ENCODE data around the gene LPIN1. TPM values are rescaled to one million over a fixed set of nuclear protein-coding genes. Genes with fewer than 3 reads are reported as not detected.

LPIN1 gene
- total and polyA plus RNA-seq, 8 donors = 7.3 to 152 (median 18.2) TPM

- Histone ChIP-seq H3K27ac (no peak overlapping the region), H3K36me3 (no peaks in the 10 kb centered on the region), H3K4me3 (no peak overlapping the region), H3K4me1 (no peaks in the 10 kb centered on the region), H3K9me3 (peaks cover 0 to 10% (median 0%) of the 10 kb centered on the region in 4 donors), H3K27me3 (peaks cover 0 to 4% (median 0%) of the 10 kb centered on the region in 3 donors)
- WGBS, 5 donors = 80 to 89% (median 85%) methylated on average over 13 to 17 of the region's 17 CpGs
- intact Hi-C loops (cut with DNase I; ENCODE audit: low total_unique reads) = no loop called here
- TF ChIP-seq POLR2AphosphoS5 (IDR thresholded peaks at IDR 0.05) (no peak), POLR2A (IDR thresholded peaks at IDR 0.05) (no peak), EP300 (IDR thresholded peaks at IDR 0.05) (no peak)
- TF ChIP-seq, protein P1, sequence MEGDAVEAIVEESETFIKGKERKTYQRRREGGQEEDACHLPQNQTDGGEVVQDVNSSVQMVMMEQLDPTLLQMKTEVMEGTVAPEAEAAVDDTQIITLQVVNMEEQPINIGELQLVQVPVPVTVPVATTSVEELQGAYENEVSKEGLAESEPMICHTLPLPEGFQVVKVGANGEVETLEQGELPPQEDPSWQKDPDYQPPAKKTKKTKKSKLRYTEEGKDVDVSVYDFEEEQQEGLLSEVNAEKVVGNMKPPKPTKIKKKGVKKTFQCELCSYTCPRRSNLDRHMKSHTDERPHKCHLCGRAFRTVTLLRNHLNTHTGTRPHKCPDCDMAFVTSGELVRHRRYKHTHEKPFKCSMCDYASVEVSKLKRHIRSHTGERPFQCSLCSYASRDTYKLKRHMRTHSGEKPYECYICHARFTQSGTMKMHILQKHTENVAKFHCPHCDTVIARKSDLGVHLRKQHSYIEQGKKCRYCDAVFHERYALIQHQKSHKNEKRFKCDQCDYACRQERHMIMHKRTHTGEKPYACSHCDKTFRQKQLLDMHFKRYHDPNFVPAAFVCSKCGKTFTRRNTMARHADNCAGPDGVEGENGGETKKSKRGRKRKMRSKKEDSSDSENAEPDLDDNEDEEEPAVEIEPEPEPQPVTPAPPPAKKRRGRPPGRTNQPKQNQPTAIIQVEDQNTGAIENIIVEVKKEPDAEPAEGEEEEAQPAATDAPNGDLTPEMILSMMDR (IDR thresholded peaks at IDR 0.05) = no peak
- no peak for DNase-seq
Observed at GRCh38 chr2:11850082-11850481, 103.7 kb downstream of the LPIN1 start.

DNA sequence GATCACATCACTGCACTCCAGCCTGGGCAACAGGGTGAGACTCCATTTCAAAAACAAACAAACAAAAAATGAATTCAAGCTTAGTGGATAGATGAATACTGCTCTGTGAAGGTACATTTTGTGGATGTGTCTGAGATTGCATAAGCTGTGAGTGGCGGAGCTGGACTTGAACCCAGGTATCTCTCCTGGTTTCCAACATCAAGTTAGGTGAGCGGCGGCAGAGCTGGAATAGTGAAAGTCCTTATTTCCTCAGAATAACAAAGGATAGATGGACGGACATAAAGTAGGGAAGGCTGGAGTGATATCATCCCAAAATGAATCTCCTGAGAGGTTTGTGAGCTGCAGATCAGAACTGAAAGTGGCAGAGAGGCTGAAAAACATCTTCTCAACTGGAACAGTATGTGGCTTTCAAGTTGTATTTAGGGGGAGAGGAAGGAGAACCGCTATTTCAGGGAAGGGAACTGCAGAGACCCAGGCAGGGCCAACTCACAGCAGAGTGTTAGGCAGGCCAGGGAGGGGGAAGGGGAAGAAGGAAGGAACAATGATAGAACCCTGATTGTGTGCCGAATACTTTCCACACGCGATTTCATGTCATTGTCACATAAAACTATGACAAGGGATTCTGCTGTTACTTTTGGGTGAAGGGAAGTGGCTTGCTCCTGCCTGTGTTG, 106.2 kb downstream of the LPIN1 start:
- Histone ChIP-seq H3K4me1 (no peaks in the 10 kb centered on the region), H3K27ac (no peak overlapping the region), H3K36me3 (no peaks in the 10 kb centered on the region), H3K27me3 (peaks cover 0 to 4% (median 0%) of the 10 kb centered on the region in 3 donors), H3K4me3 (no peak overlapping the region), H3K9me3 (peaks cover 0 to 8% (median 0%) of the 10 kb centered on the region in 4 donors)
- DNase-seq = no peak
- TF ChIP-seq EP300 (IDR thresholded peaks at IDR 0.05) = no peak
- TF ChIP-seq, protein P1 (IDR thresholded peaks at IDR 0.05) = no peak
- TF ChIP-seq POLR2A (IDR thresholded peaks at IDR 0.05) = no peak
- TF ChIP-seq POLR2AphosphoS5 (IDR thresholded peaks at IDR 0.05) = no peak
- WGBS, 5 donors = 85 to 89% (median 86%) methylated on average over 8 of the region's 8 CpGs
- intact Hi-C loops (cut with DNase I; ENCODE audit: low total_unique reads) = no loop called here

DNA sequence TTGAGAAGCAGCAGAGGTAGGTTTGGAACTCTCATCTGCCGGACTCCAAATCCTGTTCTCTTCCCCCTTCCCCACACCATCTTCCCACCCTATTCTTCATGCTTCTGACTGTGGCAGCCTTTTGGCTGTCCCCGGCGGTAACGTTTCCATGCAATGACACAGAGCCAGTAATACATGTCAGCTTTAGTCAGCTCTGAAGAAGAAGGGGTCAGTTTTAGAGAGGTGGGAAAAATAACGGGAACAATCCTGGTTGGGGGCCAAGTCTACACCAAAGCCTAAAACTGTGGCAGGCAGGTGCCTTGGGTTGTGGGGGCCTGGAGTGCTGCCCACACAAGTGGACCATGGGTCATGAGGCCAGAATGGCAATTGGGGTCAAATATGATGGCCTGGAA, 106.8 kb downstream of the LPIN1 start:
- TF ChIP-seq EP300 (IDR thresholded peaks at IDR 0.05) (no peak), POLR2AphosphoS5 (IDR thresholded peaks at IDR 0.05) (no peak), POLR2A (IDR thresholded peaks at IDR 0.05) (no peak)
- TF ChIP-seq, protein P1 (IDR thresholded peaks at IDR 0.05) = no peak
- DNase-seq = no peak
- Histone ChIP-seq H3K36me3 (no peaks in the 10 kb centered on the region), H3K27ac (no peak overlapping the region), H3K4me1 (no peaks in the 10 kb centered on the region), H3K9me3 (peaks cover 0 to 3% (median 1%) of the 10 kb centered on the region in 4 donors), H3K4me3 (no peak overlapping the region), H3K27me3 (peaks cover 0 to 4% (median 0%) of the 10 kb centered on the region in 3 donors)
- WGBS, 5 donors = 78 to 88% (median 79%) methylated on average over 5 of the region's 5 CpGs
- intact Hi-C loops (cut with DNase I; ENCODE audit: low total_unique reads) = no loop called here

- Histone ChIP-seq H3K4me1 (no peaks in the 10 kb centered on the region), H3K27ac (no peak overlapping the region), H3K9me3 (peaks cover 0 to 10% (median 3%) of the 10 kb centered on the region in 4 donors), H3K27me3 (peaks cover 0 to 2% (median 0%) of the 10 kb centered on the region in 3 donors), H3K4me3 (no peak overlapping the region), H3K36me3 (no peaks in the 10 kb centered on the region)
- WGBS, 5 donors = 69 to 84% (median 77%) methylated on average over 9 to 10 of the region's 10 CpGs
- TF ChIP-seq POLR2A (IDR thresholded peaks at IDR 0.05) (no peak), POLR2AphosphoS5 (IDR thresholded peaks at IDR 0.05) (no peak), EP300 (IDR thresholded peaks at IDR 0.05) (no peak)
- TF ChIP-seq, protein P1 (IDR thresholded peaks at IDR 0.05) = no peak
- DNase-seq = no peak
- intact Hi-C loops (cut with DNase I; ENCODE audit: low total_unique reads) = no loop called here
Observed at GRCh38 chr2:11855064-11855760, 108.8 kb downstream of the LPIN1 start.
